Smooth muscle cell (in vitro differentiated cells): ENCODE data around the gene GREB1L. TPM values are rescaled to one million over a fixed set of nuclear protein-coding genes. Genes with fewer than 3 reads are reported as not detected.

Experiments used
- DNase-seq: peaks from one replicate; lab custom pipeline; 2025; ENCODE audit not compliant: unreplicated experiment; lab: John Stamatoyannopoulos, UW
- H2AFZ ChIP-seq: fragments of 200-600 bp; sonication (generic); 2 replicates; pipeline ENCODE4 v1.6.0; 2016; ENCODE audit warnings: antibody characterized with exemption, low read depth, mild to moderate bottlenecking
- H3F3A ChIP-seq: fragments of 200-600 bp; sonication (generic); 2 replicates; pipeline ENCODE4 v1.6.0; 2017; ENCODE audit warnings: antibody characterized with exemption, low read depth
- H3K27ac ChIP-seq: fragments of 200-600 bp; sonication (generic); 2 replicates; pipeline ENCODE4 v1.5.1; 2016; ENCODE audit warnings: low read depth, mild to moderate bottlenecking
- H3K27me3 ChIP-seq: fragments of 200-600 bp; sonication (generic); 2 replicates; pipeline ENCODE4 v1.6.1; 2016; ENCODE audit warnings: low read depth, mild to moderate bottlenecking
- H3K36me3 ChIP-seq: fragments of 200-600 bp; sonication (generic); 2 replicates; pipeline ENCODE4 v1.5.1; 2016; ENCODE audit warnings: low read depth
- H3K4me1 ChIP-seq: fragments of 200-600 bp; sonication (generic); 2 replicates; pipeline ENCODE4 v1.5.1; 2016; ENCODE audit warnings: low read depth
- H3K4me2 ChIP-seq: fragments of 200-600 bp; sonication (generic); 2 replicates; pipeline ENCODE4 v1.6.0; 2016; ENCODE audit warnings: mild to moderate bottlenecking
- H3K4me3 ChIP-seq: fragments of 200-600 bp; sonication (generic); 2 replicates; pipeline ENCODE4 v1.5.1; 2016; ENCODE audit warnings: mild to moderate bottlenecking
- H3K79me2 ChIP-seq: fragments of 200-600 bp; sonication (generic); 2 replicates; pipeline ENCODE4 v1.6.0; 2016; ENCODE audit warnings: low read depth, mild to moderate bottlenecking
- H3K9ac ChIP-seq: fragments of 200-600 bp; sonication (generic); 2 replicates; pipeline ENCODE4 v1.6.0; 2016; ENCODE audit warnings: low read depth
- H3K9me3 ChIP-seq: fragments of 200-600 bp; sonication (generic); replicated peaks from 2 replicates; pipeline ENCODE4 v1.5.1; 2016; ENCODE audit warnings: low read depth
- H4K20me1 ChIP-seq: fragments of 200-600 bp; sonication (generic); 2 replicates; pipeline ENCODE4 v1.6.0; 2016; ENCODE audit warnings: low read depth
- CTCF ChIP-seq: fragments of 200-600 bp; sonication (generic); IDR thresholded peaks from 2 replicates; pipeline ENCODE4 v1.5.1; 2017; ENCODE audit warnings: borderline replicate concordance, mild to moderate bottlenecking, antibody characterized with exemption; ENCODE audit not compliant: insufficient read depth, poor library complexity, severe bottlenecking
- WGBS: methylation state at CpG from one replicate; pipeline ENCODE4 v1.1.7; 2016; ENCODE audit warnings: low lambda C conversion rate; 5-methylcytosine and 5-hydroxymethylcytosine counted together
- polyA plus RNA-seq: library from polyadenylated mRNA; unstranded; fragments of >200 nt; fragmentation: Nextera tagmentation; extraction: Ambion mirVana; gene quantifications from 2 replicates; pipeline ENCODE4 v1.2.1, GENCODE V29; 2016
- total RNA-seq: library from RNA; depleted of rRNA; stranded (reverse); fragments of >200 nt; gene quantifications from 2 replicates; pipeline ENCODE4 v1.2.3, GENCODE V29; 2014

The GREB1L gene
- total and polyA plus RNA-seq, 2 experiments from 2014 or later, result 4.0 to 15.3 TPM

GRCh38 chr18:21468514-21469164, 226.6 kb downstream of the GREB1L start:
- WGBS, result 89% methylated on average over 4 of the region's 4 CpGs
- no peak for DNase-seq

GRCh38 chr18:21472741-21473140, 230.7 kb downstream of the GREB1L start:
- H3K4me2 ChIP-seq, result no peak overlapping the region
- no peak overlapping the region for H3K4me3 ChIP-seq
- 95% methylated on average over 2 of the region's 2 CpGs for WGBS
- no peak overlapping the region for H2AFZ ChIP-seq
- H3K9me3 ChIP-seq, result no peaks in the 10 kb centered on the region
- H3K27me3 ChIP-seq, result no peaks in the 10 kb centered on the region
- no peak for DNase-seq
- H3K27ac ChIP-seq, result no peak overlapping the region
- H3K36me3 ChIP-seq, result no peaks in the 10 kb centered on the region
- H3F3A ChIP-seq, result no peaks in the 10 kb centered on the region
- TF ChIP-seq CTCF, result no peak
- no peaks in the 10 kb centered on the region for H3K4me1 ChIP-seq
- H3K79me2 ChIP-seq, result no peaks in the 10 kb centered on the region
- H3K9ac ChIP-seq, result no peak overlapping the region
- H4K20me1 ChIP-seq, result no peaks in the 10 kb centered on the region

More at GRCh38 chr18:21468514-21469164, 226.6 kb downstream of the GREB1L start:
- H3K79me2 ChIP-seq, result no peaks in the 10 kb centered on the region
- no peaks in the 10 kb centered on the region for H3K36me3 ChIP-seq
- H3F3A ChIP-seq, result no peaks in the 10 kb centered on the region
- H3K27me3 ChIP-seq, result no peaks in the 10 kb centered on the region
- H3K4me2 ChIP-seq, result no peak overlapping the region
- no peak overlapping the region for H2AFZ ChIP-seq
- no peaks in the 10 kb centered on the region for H4K20me1 ChIP-seq
- no peaks in the 10 kb centered on the region for H3K9me3 ChIP-seq
- no peak overlapping the region for H3K27ac ChIP-seq
- H3K9ac ChIP-seq, result no peak overlapping the region
- TF ChIP-seq CTCF, result no peak
- no peak overlapping the region for H3K4me3 ChIP-seq
- no peaks in the 10 kb centered on the region for H3K4me1 ChIP-seq

- TF ChIP-seq CTCF, result no peak
- Histone ChIP-seq H3K36me3 (no peaks in the 10 kb centered on the region), H3K27ac (no peak overlapping the region), H3K79me2 (no peaks in the 10 kb centered on the region), H3K27me3 (no peaks in the 10 kb centered on the region), H3K4me3 (no peak overlapping the region), H3K9ac (no peak overlapping the region), H2AFZ (no peak overlapping the region), H3K4me1 (no peaks in the 10 kb centered on the region), H3K9me3 (no peaks in the 10 kb centered on the region), H3K4me2 (no peak overlapping the region), H3F3A (no peaks in the 10 kb centered on the region), H4K20me1 (no peaks in the 10 kb centered on the region)
- WGBS, result 95% methylated on average over 2 of the region's 2 CpGs
- no peak for DNase-seq
Observed at GRCh38 chr18:21474621-21475020, 232.6 kb downstream of the GREB1L start.

GRCh38 chr18:21479721-21480120, 237.7 kb downstream of the GREB1L start:
- H3K79me2 ChIP-seq, result no peaks in the 10 kb centered on the region
- no peak for DNase-seq
- H3K27me3 ChIP-seq, result no peaks in the 10 kb centered on the region
- no peak overlapping the region for H3K27ac ChIP-seq
- H2AFZ ChIP-seq, result no peak overlapping the region
- H3K36me3 ChIP-seq, result no peaks in the 10 kb centered on the region
- no peaks in the 10 kb centered on the region for H3K4me1 ChIP-seq
- H3K9ac ChIP-seq, result no peak overlapping the region
- no peak overlapping the region for H3K4me2 ChIP-seq
- no peaks in the 10 kb centered on the region for H4K20me1 ChIP-seq
- H3K9me3 ChIP-seq, result no peaks in the 10 kb centered on the region
- WGBS, result 95% methylated on average over 5 of the region's 5 CpGs
- H3F3A ChIP-seq, result no peaks in the 10 kb centered on the region
- no peak for TF ChIP-seq CTCF
- H3K4me3 ChIP-seq, result no peak overlapping the region
